GM19372 (cell line): ENCODE data around the gene IQGAP1.
"Not testable (repeated sequence)": the region's sequence is repeated elsewhere in the genome, so short reads cannot be mapped to it uniquely, and the experiment has no call there.

Source experiments
- ATAC-seq: cut with Tn5 transposase; IDR thresholded peaks from one replicate; pipeline ENCODE4 v1.9.1; 2021; ENCODE audit warnings: mild to moderate bottlenecking, low read depth, moderate library complexity; ENCODE audit not compliant: unreplicated experiment

The IQGAP1 gene

DNA sequence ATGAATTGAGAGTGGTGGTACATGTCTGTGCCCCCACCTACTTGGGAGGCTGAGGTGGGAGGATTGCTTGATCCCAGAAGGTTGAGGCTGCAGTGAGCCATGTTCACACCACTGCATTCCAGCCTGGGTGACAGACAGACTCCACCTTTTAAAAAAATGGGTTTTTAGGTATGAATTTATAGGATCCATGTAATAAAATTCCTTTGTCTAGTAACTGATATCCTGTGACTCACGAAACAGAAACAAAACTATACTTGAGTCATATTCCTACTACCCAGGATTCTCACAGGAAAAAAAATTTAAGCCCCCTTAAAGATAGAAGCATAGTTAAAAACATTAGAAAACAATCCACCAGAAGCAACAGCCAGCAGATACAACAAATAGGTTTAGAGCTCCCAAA lies 131.6 kb downstream of the IQGAP1 start:
- no peak for ATAC-seq

DNA sequence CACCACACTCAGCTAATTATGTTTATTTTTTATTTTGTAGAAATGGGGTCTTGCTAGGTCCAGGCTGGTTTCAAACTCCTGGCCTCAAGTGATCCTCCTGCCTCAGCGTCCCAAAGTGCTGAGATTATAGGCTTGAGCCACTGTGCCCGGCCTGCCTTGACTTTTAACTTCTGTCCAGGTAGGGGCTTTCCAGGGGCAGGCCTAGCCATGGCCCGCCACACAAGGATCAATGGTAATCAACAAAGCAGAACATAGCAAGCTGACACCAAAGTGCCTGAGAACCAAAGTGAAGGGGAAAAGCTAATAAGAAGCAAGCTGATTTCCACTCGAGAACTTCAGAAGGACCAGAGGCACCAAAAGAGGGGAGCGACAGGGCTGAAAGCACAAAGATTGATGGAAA lies 132.3 kb downstream of the IQGAP1 start:
- ATAC-seq = no peak

DNA sequence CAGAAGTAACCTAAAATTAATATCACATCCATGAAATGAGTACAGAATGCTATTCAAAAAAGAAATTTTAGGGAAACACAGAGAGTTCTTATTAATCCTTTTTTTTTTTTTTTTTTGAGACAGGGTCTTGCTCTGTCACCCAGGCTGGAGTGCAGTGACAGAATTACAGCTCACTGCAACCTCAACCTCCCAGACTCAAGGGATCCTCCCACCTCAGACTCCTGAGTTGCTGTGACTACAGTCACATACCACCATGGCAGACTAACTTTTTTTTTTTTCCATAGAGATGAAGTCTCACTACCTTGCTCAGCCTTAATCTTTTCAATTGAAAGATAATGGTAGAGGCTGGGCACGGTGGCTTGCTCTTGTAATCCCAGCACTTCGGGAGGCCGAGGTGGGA lies 135.3 kb downstream of the IQGAP1 start:
- ATAC-seq = no peak

DNA sequence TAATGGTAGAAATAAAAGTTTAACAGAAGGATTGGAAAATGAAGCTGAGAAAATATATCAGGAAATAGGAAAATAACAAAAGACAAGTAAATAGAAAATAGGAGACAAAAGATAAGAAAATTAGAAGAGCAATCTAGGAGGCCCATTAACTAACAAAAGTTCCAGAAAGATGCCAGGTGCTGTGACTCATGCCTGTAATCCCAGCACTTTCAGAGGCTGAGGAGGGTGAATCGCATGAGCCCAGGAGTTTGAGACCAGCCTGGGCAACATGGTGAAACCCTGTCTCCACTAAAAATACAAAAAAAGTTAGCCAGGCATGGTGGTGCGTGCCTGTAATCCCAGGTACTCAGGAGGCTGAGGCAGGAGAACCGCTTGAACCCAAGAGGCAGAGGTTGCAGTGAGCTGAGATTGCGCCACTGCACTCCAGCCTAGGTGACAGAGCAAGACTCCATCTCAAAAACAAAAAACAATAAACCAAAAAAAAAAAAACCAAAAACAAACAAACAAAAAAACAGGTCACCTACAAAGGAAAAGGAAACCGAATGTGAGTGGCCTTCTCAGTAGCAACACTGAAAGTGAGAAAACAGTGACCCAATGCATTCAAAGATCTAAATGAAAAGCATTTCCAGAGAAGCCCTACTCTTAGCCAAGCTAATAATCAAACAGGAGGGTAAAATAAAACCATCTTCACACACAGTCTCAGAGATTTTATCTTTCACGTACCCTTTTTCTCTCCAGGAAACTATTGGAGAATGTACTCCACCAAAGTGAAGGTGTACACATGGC lies 136.2 kb downstream of the IQGAP1 start:
- not testable (repeated sequence) for ATAC-seq

DNA sequence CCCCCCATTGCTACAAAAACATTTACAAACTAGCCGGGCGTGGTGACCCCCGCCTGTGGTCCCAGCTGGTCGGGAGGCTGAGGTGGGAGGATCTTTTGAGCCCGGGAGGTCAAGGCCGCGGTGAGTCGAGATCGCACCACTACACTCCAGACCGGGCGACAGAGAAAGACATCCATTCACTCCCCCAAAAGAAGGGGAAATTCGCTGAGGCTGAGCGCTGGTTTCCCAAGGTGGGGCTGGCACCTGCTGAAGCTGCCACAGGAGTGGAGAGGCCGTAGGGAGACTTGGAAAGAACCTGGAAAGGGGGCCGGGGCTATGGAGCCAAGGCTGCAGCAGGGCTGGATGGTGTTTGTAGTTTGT lies 140.9 kb downstream of the IQGAP1 start:
- no peak for ATAC-seq

DNA sequence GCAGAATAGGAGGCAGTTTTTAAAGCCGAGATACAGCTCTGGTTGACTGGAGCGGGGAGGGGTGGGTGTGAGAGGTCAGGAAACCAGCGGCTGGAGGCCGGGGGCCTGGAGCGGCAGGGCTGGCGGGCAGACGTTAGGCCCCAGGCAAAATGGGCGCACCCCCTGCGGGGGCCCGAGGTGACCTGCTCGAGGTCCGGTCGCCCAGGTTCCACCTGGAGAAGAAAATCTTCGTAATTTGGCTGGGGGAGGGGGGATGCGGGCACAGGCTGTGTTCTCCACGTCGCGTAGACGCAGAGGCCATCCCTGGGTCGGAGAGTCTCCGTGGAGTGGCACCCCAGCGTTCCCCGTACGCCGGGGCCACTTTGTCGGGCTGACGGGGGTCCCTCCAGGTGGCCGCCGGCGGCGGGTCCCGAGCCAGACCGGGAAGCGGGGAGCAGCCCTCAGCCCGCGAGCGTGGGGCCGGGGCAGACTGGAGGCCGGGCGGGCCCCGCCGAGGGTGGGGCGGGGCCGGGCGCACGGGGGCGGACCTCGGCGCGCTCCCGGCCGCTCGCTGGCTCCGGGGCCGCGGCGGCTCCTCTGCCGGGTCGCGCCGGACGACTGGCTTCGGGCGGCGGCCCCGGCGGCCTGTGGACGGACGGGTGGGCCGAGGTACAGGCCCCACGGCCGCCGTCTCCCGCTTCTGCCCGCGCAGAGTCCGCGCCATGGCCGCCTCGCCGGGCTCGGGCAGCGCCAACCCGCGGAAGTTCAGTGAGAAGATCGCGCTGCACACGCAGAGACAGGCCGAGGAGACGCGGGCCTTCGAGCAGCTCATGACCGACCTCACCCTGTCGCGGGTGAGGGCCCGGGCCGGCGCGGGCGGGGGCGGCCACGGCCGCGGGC lies 141.6 kb downstream of the IQGAP1 start, which contains the start of gene CRTC3:
Gene CRTC3, plus strand, starts transcription at position 553 of the 879 bp plus-strand sequence. Its CDS starts 149 bp downstream, at position 702.
- ATAC-seq = peak; percentile 70

DNA sequence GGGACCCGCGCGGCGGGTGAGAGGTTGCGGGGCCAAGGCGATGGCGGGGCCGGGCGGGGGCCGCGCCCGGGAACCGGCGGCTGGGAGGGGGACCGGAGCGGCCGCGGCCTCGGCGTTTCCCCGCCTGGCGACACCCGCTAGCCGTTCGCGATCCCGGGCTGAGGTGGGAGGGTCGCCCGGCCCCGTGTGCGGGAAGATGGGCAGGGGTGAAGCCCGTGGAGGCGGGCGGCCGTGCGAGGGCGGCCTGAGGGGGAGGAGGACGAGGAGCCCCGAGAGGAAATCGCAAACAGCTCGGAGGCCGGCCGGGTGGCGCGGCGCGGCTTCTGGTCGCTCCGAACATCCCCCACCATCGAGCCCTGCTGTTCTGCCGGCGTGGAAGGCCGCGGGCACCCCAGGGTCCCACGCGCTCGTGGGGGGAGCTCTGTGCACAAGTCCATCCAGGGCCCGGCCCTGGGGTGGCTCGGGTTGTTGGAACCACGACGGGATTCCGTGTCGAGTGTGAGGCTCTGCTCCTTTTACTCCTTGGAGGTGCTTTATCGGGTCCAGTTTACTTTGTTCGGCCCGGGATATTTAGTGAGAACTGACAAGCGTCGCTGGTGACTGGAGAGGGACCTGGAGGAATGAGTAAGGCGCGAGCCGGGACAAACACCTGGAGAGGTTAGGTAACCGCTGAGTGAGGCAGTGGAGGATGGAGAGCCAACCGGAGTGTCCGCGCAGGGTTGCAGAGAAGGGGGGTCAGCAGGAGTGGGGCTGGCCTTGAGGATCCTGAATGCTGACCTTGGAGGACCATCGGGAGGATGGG lies 142.4 kb downstream of the IQGAP1 start:
- ATAC-seq = peak; percentile 35

DNA sequence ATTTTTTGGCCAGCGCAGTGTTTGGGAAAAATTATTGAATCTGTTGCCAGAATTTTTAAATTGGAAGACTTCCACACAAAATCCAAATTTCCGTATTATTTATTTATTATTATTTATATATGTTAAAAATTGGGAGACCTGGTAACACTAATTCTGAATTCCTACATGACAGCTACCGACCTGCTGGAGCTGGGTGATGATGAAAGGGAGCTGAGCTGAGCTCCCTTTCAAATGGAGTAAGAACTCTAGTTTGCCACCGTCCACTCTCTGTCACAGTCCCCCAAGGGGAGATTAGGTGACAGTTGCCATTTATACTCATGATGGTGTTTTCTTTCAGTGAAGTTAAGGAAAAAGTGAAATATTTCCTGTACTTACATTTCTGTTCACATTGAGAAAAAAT lies 143.1 kb downstream of the IQGAP1 start:
- no peak for ATAC-seq

DNA sequence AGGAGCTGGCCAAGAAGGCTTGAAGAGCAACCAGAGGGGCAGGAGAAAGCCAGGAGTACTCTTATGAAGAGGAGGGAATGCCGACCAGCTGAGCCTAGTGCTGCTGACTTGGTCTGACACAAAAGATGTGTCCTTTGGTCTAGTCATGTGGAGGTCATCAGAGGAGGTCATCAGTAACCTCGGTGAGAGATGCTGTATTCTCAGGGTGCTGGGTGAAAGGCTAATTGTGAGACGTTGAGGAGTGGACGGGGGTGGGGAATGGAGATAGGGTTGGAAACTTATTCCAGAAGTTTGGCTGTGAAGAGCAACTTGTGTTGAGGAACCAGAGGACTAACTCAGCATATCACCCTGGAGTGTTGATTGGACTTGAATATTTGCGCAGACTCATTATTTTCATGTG lies 147.2 kb downstream of the IQGAP1 start:
- ATAC-seq = no peak

DNA sequence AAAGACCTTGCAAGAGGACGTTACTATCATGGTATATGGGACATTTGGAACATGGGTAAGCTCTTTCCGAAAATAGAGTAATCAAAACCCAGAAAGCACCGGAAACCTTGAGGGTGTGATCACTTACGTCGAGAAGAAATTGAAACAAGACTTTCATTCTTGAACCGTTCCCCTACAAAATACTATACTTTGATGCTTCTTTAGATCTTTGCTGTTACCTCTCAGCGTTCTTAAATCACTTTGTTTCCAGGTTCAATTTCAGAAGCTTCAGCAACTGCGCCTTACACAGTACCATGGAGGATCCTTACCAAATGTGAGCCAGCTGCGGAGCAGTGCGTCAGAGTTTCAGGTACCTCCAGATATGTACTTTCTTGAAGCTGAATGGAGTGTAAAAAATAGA lies 151.7 kb downstream of the IQGAP1 start:
- ATAC-seq = no peak

DNA sequence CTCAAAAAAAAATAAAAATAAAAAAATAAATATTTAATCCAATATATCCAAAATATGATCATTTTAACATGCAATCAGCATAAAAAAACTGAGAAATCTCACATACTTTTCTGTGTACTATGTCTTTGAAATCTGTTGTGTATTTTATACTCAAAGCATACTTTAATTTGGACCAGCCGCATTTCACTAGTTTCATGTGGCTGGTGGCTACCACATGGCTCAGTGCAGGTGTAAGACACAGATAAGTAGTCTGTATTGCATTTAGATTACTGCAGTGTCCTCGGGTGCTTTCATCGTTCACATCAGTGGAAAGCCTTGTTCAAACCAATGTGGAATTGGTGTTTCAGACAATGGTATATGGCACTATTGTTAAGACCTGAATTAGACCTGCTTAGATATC lies 152.7 kb downstream of the IQGAP1 start:
- ATAC-seq = no peak

DNA sequence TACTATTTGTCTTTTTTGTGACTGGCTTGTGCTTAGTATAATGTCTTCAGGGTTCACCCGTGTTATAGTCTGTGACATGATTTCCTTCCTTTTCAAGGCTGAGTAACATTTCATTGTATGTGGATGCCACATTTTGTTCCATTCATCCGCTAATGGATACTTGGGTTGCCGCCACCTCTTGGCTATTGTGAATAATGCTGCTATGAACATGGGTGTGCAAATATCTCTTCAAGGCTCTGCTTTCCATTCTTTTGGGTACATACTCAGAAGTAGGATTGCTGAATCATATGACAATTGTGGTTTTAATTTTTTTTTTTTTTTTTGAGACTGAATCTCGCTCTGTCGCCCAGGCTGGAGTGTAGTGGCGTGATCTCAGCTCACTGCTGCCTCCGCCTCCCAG lies 157.1 kb downstream of the IQGAP1 start:
- ATAC-seq = no peak

DNA sequence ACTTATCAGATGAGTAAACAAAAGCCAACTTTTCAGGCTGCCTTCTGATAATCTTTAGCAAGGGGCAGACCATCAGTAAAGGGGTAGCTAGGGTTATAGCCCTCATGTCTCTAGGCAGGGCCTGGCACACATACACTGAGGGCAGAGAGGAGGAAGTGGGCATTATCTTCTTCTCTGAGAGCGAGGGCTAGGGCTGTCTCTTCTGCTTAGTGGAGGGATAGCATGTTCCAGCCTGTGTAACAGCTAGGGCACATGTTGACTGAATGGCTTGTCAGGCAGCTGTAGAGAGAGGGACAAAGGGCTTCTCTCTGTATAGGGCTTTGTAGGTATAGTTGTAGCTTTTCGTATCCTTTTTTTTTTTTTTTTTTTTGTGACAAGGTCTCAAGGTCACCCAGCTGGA lies 159.5 kb downstream of the IQGAP1 start:
- no peak for ATAC-seq

DNA sequence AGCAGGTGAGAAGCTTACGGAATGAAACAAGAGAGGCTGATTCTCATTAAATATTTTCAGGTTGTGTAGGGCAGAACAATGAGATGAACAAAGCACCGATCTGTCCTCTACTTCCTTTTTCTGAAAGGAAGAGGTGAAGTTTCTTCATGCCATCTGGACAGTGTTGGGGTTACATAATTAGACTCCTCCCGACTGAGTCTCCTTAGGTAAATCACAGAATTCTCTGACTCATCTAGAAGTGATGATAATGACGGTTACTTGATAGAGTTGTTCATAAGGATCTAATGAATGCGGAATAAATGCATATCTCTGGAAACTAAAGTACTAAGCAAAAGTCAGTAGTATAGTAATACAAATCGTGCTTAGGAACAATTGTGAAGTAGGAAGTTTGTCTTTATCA lies 162.9 kb downstream of the IQGAP1 start:
- no peak for ATAC-seq
